ENCODE results near the gene ARHGAP44.

GRCh38 chr17:12917399-12917798, 128.1 kb downstream of the ARHGAP44 start:
- no peak for TF ChIP-seq ZFX (IDR thresholded peaks at IDR 0.05; ENCODE audit: borderline replicate concordance)
- TF ChIP-seq, protein P1, sequence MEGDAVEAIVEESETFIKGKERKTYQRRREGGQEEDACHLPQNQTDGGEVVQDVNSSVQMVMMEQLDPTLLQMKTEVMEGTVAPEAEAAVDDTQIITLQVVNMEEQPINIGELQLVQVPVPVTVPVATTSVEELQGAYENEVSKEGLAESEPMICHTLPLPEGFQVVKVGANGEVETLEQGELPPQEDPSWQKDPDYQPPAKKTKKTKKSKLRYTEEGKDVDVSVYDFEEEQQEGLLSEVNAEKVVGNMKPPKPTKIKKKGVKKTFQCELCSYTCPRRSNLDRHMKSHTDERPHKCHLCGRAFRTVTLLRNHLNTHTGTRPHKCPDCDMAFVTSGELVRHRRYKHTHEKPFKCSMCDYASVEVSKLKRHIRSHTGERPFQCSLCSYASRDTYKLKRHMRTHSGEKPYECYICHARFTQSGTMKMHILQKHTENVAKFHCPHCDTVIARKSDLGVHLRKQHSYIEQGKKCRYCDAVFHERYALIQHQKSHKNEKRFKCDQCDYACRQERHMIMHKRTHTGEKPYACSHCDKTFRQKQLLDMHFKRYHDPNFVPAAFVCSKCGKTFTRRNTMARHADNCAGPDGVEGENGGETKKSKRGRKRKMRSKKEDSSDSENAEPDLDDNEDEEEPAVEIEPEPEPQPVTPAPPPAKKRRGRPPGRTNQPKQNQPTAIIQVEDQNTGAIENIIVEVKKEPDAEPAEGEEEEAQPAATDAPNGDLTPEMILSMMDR (IDR thresholded peaks at IDR 0.05): no peak

Data from 22Rv1 (cell line).